ENCODE data around the gene ABCB6. TPM values are rescaled to one million over a fixed set of nuclear protein-coding genes. Genes with fewer than 3 reads are reported as not detected.

ABCB6 gene
- total and polyA plus RNA-seq, 10 of the 15 experiments (the other 5 are each of a cell fraction or from before 2014, with no cell fraction given): 2.3 to 22.1 (median 13.8) TPM

- in situ Hi-C loops (cut with MboI) (no loop called here), intact Hi-C loops (cut with micrococcal nuclease; ENCODE audit: unreplicated experiment) (no loop called here)
- DNase-seq (ENCODE audit: low read depth, low spot score) (no peak), FAIRE-seq (no peak), ATAC-seq (no peak)
- H3K4me3 ChIP-seq: no peak overlapping the region
- RAD21 ChIA-PET (ENCODE audit: unreplicated experiment): no interaction called here
- no peak overlapping the region for H3K27ac ChIP-seq (ENCODE audit: control insufficient read depth, insufficient read depth)
- no peak overlapping the region for H2AFZ ChIP-seq (ENCODE audit: control insufficient read depth, low read depth, low read length)
- no TSS peak for BruUV-seq (replicated peaks)
- H3K79me2 ChIP-seq (ENCODE audit: control insufficient read depth, insufficient read depth, low read length): no peaks in the 10 kb centered on the region
- POLR2A ChIA-PET: interaction anchor here (1.1 kb wide), 1 partner anchor 54 kb away, joined by 4 read pairs; no protein-coding TSS in a partner anchor
- CTCF ChIA-PET: interaction anchor here (1.5 to 2.1 kb wide), 3 partner anchors 11 to 29 kb away, joined by 3 to 9 read pairs (median 6); no protein-coding TSS in a partner anchor
- no peaks in the 10 kb centered on the region for H3K4me1 ChIP-seq (ENCODE audit: control insufficient read depth, insufficient read depth, low read length)
- H3K4me2 ChIP-seq (ENCODE audit: control insufficient read depth, insufficient read depth): no peak overlapping the region
- no peaks in the 10 kb centered on the region for H3K36me3 ChIP-seq (ENCODE audit: control insufficient read depth in 2 of 2, insufficient read depth in 2 of 2, low read length in 1 of 2)
- WGBS (ENCODE audit: insufficient coverage, insufficient replicate concordance, low lambda C conversion rate, missing lambda C conversion rate): 58% methylated on average over 5 of the region's 5 CpGs
- SMC1A ChIA-PET (ENCODE audit: uncharacterized antibody, unreplicated experiment): interaction anchor here (2.1 kb wide), 1 partner anchor 12 kb away, joined by 5 read pairs; no protein-coding TSS in a partner anchor
- H3K9ac ChIP-seq (ENCODE audit: control insufficient read depth, insufficient read depth, low read length): no peak overlapping the region
- no peaks in the 10 kb centered on the region for H4K20me1 ChIP-seq (ENCODE audit: control insufficient read depth, insufficient read depth)
- no peaks in the 10 kb centered on the region for H3K9me3 ChIP-seq (replicated peaks; ENCODE audit: control insufficient read depth, insufficient read depth, low read length)
- peaks cover 0 to under 1% of the 10 kb centered on the region in 2 experiments; a peak in 1 of 4 replicates for H3K27me3 ChIP-seq (replicated peaks in 1 of 2; ENCODE audit: control insufficient read depth in 2 of 2, insufficient read depth in 2 of 2, low read length in 1 of 2)
- no peak for TF ChIP-seq SMAD1 (IDR thresholded peaks at IDR 0.05; ENCODE audit: low read depth, partially characterized antibody)
- no peak for TF ChIP-seq NR2C1 (IDR thresholded peaks at IDR 0.05)
- TF ChIP-seq USF2 (IDR thresholded peaks at IDR 0.05; ENCODE audit: borderline replicate concordance, low read depth, low read length): no peak
- no peak for TF ChIP-seq ZBTB40 (IDR thresholded peaks at IDR 0.05; ENCODE audit: borderline replicate concordance)
- no peak for TF ChIP-seq ASH2L (IDR thresholded peaks at IDR 0.05; ENCODE audit: borderline replicate concordance, low read depth)
- no peak for TF ChIP-seq HSF1 (IDR thresholded peaks at IDR 0.05; ENCODE audit: low read depth, low read length)
- TF ChIP-seq SRF (IDR thresholded peaks at IDR 0.05; ENCODE audit: low read depth in 2 of 2, low read length in 2 of 2): no peak
- no peak for TF ChIP-seq NFYA (IDR thresholded peaks at IDR 0.05; ENCODE audit: borderline replicate concordance, low read depth, low read length)
- TF ChIP-seq PKNOX1 (IDR thresholded peaks at IDR 0.05): no peak
- no peak for TF ChIP-seq RAD21 (IDR thresholded peaks at IDR 0.05; ENCODE audit: insufficient read depth, low read depth, low read length)
- TF ChIP-seq NBN (IDR thresholded peaks at IDR 0.05): no peak
- TF ChIP-seq PRDM15 (CRISPR knock-in tag; IDR thresholded peaks at IDR 0.05): no peak
These were observed 47.5 kb upstream of the ABCB6 start for GRCh38 chr2:219266232-219266631.

Measured in GM12878 (cell line).